Panc1 (cell line): ENCODE data around the gene GANC.

Experiments used
- CTCF ChIP-seq: fragments of 450-650 bp; IDR thresholded peaks from 2 replicates; pipeline ENCODE4 v1.5.1; 2017; ENCODE audit warnings: mild to moderate bottlenecking
- POLR2AphosphoS5 ChIP-seq: IDR thresholded peaks from 2 replicates; pipeline ENCODE4 v1.6.1; 2012; ENCODE audit warnings: mild to moderate bottlenecking, low read depth, low read length, moderate library complexity
- REST ChIP-seq, 2 experiments: IDR thresholded peaks; 2 replicates each; pipeline ENCODE4 v1.6.1; 2011 to 2012; ENCODE audit warnings: low read depth in 2 of 2, control low read depth in 1 of 2, low read length in 1 of 2, mild to moderate bottlenecking in 1 of 2, moderate library complexity in 1 of 2; ENCODE audit not compliant: insufficient read depth in 1 of 2
- SIN3A ChIP-seq: IDR thresholded peaks from 2 replicates; pipeline ENCODE4 v1.6.1; 2012; ENCODE audit warnings: low read depth, mild to moderate bottlenecking, low read length, moderate library complexity, borderline replicate concordance; ENCODE audit not compliant: insufficient read depth

GRCh38 chr15:42401544-42402454 is 128.8 kb downstream of the GANC start:
- TF ChIP-seq CTCF (no peak), POLR2AphosphoS5 (no peak), SIN3A (no peak), REST (IDR thresholded peaks at IDR 0.05; ENCODE audit: insufficient read depth in 1 of 2, low read depth in 2 of 2, low read length in 1 of 2) (no peak)
